ENCODE results near the gene GGTA1.

DNA sequence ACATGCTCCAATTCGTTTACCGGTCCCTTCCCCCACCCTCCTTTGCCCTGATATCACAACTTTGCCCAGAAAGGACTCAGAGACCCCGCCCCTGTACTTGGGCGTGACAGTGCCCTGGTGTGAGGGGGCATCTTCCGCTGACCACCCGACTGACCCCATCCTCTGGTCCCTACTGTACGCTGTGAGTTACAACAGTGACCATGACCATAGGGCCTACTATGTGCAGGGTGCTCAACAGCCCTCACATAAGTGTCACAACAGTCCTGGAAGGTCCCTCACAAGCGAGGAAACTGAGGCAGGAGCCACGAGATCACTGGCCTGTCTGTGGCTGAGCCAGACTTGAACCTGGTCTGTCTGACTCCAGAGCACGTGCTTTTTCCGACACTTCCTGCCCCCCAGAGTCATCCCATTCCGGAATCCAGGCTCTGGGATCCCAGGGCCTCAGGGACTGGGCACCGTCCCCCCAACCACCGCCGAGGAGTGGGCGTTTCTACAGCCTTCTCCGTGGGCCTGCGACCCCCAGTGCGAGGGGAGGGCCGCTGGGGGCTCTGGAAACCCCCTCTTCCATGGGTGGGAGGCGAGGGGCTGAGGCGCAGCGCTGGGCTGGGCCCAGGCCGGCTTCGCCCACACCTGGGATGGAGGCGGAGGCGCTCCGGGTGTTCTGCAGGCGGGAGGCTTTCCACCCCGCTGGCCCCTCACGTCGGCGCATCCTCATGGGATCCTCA lies 45.7 kb upstream of the GGTA1 start:
- TF ChIP-seq, protein P1, sequence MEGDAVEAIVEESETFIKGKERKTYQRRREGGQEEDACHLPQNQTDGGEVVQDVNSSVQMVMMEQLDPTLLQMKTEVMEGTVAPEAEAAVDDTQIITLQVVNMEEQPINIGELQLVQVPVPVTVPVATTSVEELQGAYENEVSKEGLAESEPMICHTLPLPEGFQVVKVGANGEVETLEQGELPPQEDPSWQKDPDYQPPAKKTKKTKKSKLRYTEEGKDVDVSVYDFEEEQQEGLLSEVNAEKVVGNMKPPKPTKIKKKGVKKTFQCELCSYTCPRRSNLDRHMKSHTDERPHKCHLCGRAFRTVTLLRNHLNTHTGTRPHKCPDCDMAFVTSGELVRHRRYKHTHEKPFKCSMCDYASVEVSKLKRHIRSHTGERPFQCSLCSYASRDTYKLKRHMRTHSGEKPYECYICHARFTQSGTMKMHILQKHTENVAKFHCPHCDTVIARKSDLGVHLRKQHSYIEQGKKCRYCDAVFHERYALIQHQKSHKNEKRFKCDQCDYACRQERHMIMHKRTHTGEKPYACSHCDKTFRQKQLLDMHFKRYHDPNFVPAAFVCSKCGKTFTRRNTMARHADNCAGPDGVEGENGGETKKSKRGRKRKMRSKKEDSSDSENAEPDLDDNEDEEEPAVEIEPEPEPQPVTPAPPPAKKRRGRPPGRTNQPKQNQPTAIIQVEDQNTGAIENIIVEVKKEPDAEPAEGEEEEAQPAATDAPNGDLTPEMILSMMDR (IDR thresholded peaks at IDR 0.05; ENCODE audit: poor library complexity, severe bottlenecking): no peak
- no peak for TF ChIP-seq SMC3 (conservative IDR thresholded peaks at IDR 0.05; ENCODE audit: poor library complexity)
- no peak for TF ChIP-seq RAD21 (conservative IDR thresholded peaks at IDR 0.05)
- no peak for TF ChIP-seq TAF1 (IDR thresholded peaks at IDR 0.05; ENCODE audit: low read depth)
- TF ChIP-seq EZH2 (IDR thresholded peaks at IDR 0.05; ENCODE audit: borderline replicate concordance, insufficient read depth, low read length, poor library complexity, severe bottlenecking): no peak
- TF ChIP-seq POLR2AphosphoS5 (IDR thresholded peaks at IDR 0.05): no peak
- no peak for TF ChIP-seq EP300 (conservative IDR thresholded peaks at IDR 0.05; ENCODE audit: poor library complexity, severe bottlenecking)

Data from neural cell (in vitro differentiated cells).